ENCODE measurements around the gene ZNF516. TPM values are rescaled to one million over a fixed set of nuclear protein-coding genes. Genes with fewer than 3 reads are reported as not detected.

Gene ZNF516
- total and polyA plus RNA-seq, 2 experiments from 2014 or later = 18.2 to 29.2 TPM

DNA sequence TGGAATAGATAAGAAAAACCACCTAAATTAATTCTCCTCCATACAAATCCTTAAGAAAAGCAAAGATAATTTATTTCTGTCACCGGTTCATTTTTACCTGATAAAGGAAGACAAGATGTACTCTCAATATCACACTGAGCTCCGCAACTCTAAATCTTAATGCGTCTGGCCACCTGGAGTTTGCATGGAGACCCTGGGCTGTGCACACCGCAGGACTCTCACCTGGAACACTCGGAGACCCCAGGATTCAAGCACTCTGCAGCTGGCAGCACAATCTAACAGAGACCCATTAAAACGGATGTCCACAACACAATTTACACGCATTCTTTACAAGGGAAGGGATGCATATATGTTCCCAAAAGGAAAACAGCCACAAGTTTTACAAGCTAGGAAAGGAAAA is 72.2 kb downstream of the ZNF516 start:
- no peak overlapping the region for H3K4me2 ChIP-seq
- H3K79me2 ChIP-seq = peaks cover 90% of the 10 kb centered on the region
- no peak overlapping the region for H3K27ac ChIP-seq
- no peaks in the 10 kb centered on the region for H3K9me3 ChIP-seq (ENCODE audit: low read depth)
- H2AFZ ChIP-seq = no peak overlapping the region
- peaks cover 16% of the 10 kb centered on the region for H3K4me1 ChIP-seq (ENCODE audit: insufficient read depth)
- no peaks in the 10 kb centered on the region for H3K27me3 ChIP-seq
- TF ChIP-seq EZH2 (IDR thresholded peaks at IDR 0.05; ENCODE audit: borderline replicate concordance) (no peak), EZH2phosphoT487 (IDR thresholded peaks at IDR 0.05; ENCODE audit: low read depth, severe bottlenecking, unreplicated experiment) (no peak)
- TF ChIP-seq, protein P1, sequence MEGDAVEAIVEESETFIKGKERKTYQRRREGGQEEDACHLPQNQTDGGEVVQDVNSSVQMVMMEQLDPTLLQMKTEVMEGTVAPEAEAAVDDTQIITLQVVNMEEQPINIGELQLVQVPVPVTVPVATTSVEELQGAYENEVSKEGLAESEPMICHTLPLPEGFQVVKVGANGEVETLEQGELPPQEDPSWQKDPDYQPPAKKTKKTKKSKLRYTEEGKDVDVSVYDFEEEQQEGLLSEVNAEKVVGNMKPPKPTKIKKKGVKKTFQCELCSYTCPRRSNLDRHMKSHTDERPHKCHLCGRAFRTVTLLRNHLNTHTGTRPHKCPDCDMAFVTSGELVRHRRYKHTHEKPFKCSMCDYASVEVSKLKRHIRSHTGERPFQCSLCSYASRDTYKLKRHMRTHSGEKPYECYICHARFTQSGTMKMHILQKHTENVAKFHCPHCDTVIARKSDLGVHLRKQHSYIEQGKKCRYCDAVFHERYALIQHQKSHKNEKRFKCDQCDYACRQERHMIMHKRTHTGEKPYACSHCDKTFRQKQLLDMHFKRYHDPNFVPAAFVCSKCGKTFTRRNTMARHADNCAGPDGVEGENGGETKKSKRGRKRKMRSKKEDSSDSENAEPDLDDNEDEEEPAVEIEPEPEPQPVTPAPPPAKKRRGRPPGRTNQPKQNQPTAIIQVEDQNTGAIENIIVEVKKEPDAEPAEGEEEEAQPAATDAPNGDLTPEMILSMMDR (IDR thresholded peaks at IDR 0.05; ENCODE audit: poor library complexity) = no peak
- no peak overlapping the region for H3K4me3 ChIP-seq
- DNase-seq (ENCODE audit: low spot score) = no peak
- H4K20me1 ChIP-seq (ENCODE audit: insufficient read depth, poor library complexity, severe bottlenecking) = peaks cover 65% of the 10 kb centered on the region
- H3K9me2 ChIP-seq (replicated peaks; ENCODE audit: insufficient read depth) = no peaks in the 10 kb centered on the region
- 70% methylated on average over 7 of the region's 7 CpGs for WGBS (ENCODE audit: low lambda C conversion rate, missing lambda C conversion rate)
- H3K36me3 ChIP-seq (replicated peaks; ENCODE audit: insufficient read depth, low read depth) = no peaks in the 10 kb centered on the region

DNA sequence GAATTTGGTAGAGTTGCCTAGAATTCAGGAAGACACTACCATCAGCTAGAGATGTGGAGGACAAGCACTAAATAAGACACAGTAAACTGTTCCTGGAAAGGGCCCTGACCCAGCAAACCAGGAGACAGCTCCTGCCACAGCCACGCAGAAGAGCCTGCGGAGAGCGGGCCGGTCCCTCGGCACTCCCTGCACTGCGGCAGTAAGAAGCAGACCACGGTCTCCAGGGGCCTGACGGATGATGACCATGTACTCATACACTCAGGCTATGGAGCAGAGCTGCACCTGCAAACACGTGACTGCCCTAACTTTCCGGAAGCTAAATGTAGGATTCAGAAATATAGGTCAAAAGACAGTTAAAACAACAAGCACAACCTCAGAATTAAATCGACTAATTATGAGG is 72.9 kb downstream of the ZNF516 start:
- no peak overlapping the region for H2AFZ ChIP-seq
- H4K20me1 ChIP-seq (ENCODE audit: insufficient read depth, poor library complexity, severe bottlenecking) = peaks cover 67% of the 10 kb centered on the region
- H3K79me2 ChIP-seq = peaks cover 90% of the 10 kb centered on the region
- H3K4me1 ChIP-seq (ENCODE audit: insufficient read depth) = peaks cover 16% of the 10 kb centered on the region
- H3K36me3 ChIP-seq (replicated peaks; ENCODE audit: insufficient read depth, low read depth) = no peaks in the 10 kb centered on the region
- no peak overlapping the region for H3K4me2 ChIP-seq
- no peaks in the 10 kb centered on the region for H3K27me3 ChIP-seq
- no peaks in the 10 kb centered on the region for H3K9me2 ChIP-seq (replicated peaks; ENCODE audit: insufficient read depth)
- TF ChIP-seq, protein P1 (IDR thresholded peaks at IDR 0.05; ENCODE audit: poor library complexity) = no peak
- TF ChIP-seq EZH2phosphoT487 (IDR thresholded peaks at IDR 0.05; ENCODE audit: low read depth, severe bottlenecking, unreplicated experiment) (no peak), EZH2 (IDR thresholded peaks at IDR 0.05; ENCODE audit: borderline replicate concordance) (no peak)
- DNase-seq (ENCODE audit: low spot score) = no peak
- 92% methylated on average over 11 of the region's 11 CpGs for WGBS (ENCODE audit: low lambda C conversion rate, missing lambda C conversion rate)
- H3K27ac ChIP-seq = no peak overlapping the region
- no peak overlapping the region for H3K4me3 ChIP-seq
- H3K9me3 ChIP-seq (ENCODE audit: low read depth) = no peaks in the 10 kb centered on the region

DNA sequence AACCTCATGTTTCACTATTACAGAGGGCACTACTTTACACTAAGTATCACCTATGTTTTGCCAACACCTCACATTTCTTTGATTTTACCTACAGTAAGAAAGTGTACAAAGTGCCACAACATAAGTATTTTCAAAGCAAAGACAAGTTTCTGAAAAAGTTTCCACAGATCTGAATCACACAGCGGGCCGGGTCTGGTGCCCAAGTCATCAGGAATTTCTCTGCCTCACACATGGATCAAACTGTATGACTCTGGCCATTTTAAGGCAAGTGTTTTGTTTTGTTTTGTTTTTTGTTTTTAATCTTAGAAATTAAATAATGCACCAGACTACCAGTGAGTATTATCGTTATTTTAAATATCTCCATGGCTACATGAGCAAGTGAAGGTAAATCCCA is 73.4 kb downstream of the ZNF516 start:
- Histone ChIP-seq H3K4me3 (no peak overlapping the region), H3K36me3 (replicated peaks; ENCODE audit: insufficient read depth, low read depth) (no peaks in the 10 kb centered on the region), H4K20me1 (ENCODE audit: insufficient read depth, poor library complexity, severe bottlenecking) (peaks cover 67% of the 10 kb centered on the region), H2AFZ (no peak overlapping the region), H3K27me3 (no peaks in the 10 kb centered on the region), H3K4me2 (no peak overlapping the region), H3K9me3 (ENCODE audit: low read depth) (no peaks in the 10 kb centered on the region), H3K4me1 (ENCODE audit: insufficient read depth) (peaks cover 18% of the 10 kb centered on the region), H3K27ac (peak overlapping the region; percentile 18), H3K79me2 (peaks cover 87% of the 10 kb centered on the region), H3K9me2 (replicated peaks; ENCODE audit: insufficient read depth) (no peaks in the 10 kb centered on the region)
- 94% methylated on average over 3 of the region's 3 CpGs for WGBS (ENCODE audit: low lambda C conversion rate, missing lambda C conversion rate)
- TF ChIP-seq EZH2phosphoT487 (IDR thresholded peaks at IDR 0.05; ENCODE audit: low read depth, severe bottlenecking, unreplicated experiment) (no peak), EZH2 (IDR thresholded peaks at IDR 0.05; ENCODE audit: borderline replicate concordance) (no peak)
- TF ChIP-seq, protein P1 (IDR thresholded peaks at IDR 0.05; ENCODE audit: poor library complexity) = no peak
- no peak for DNase-seq (ENCODE audit: low spot score)

Measured in hepatocyte (in vitro differentiated cells).